ENCODE results near the gene TRRAP.

TRRAP gene

DNA sequence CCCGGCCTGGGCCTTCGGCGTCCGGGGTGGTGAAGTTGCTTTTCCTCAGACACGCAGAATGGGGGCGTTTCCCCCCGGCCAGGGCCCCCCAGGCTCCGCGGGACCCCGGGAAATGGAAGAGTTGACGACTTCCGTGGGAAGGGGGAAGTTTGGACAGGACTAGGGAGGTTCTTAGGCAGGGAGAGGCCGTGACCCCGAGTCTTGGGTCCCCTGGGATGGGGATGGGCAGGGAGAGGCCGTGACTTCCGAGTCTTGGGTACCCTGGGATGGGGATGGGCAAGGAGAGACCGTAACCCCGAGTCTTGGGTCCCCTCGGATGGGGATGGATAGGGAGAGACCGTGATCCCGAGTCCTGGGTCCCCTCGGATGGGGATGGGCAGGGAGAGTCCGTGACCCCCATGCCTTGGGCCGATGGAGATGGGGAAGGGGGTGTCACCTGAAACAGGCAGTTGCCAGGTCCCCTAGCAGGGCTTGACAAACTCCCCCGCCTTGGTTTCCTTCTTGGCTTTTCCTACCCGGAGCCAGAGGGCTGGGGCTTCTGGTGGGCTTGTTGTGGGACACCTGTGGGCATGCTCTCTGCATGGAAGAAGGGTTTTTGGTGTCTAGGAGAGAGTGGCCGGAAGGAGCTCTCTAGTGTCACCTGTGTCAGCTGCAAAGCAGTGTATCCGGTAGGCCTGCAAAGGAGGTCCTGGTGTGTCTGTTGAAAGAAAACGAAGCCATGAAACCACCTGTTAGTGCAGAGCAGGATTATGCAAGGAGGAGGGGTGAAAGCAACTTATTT lies 1.1 kb downstream of the TRRAP start:
- Histone ChIP-seq H2BK5ac (ENCODE audit: low read length) (peak overlapping the region; percentile 93), H3K23ac (ENCODE audit: low read depth, low read length, poor library complexity) (peak overlapping the region; percentile 65), H4K91ac (ENCODE audit: low read depth, low read length, poor library complexity) (no peak overlapping the region), H4K8ac (ENCODE audit: low read depth, low read length) (no peak overlapping the region), H3K4me2 (ENCODE audit: insufficient read depth, low read length, poor library complexity, severe bottlenecking) (peak overlapping the region; percentile 77), H2BK12ac (ENCODE audit: low read length) (no peak overlapping the region), H2AK5ac (ENCODE audit: low read depth, low read length) (peak overlapping the region; percentile 96), H3K4me3 (ENCODE audit: low read length in 2 of 2) (peak overlapping the region; percentile 94), H3K4me1 (ENCODE audit: control insufficient read depth in 2 of 2, insufficient read depth in 1 of 2, low read depth in 1 of 2, low read length in 2 of 2) (peaks cover 6 to 12% of the 10 kb centered on the region in 2 donors), H3K18ac (ENCODE audit: low read length) (peak overlapping the region; percentile 90), H3K79me1 (ENCODE audit: low read depth, low read length) (peaks cover 15% of the 10 kb centered on the region), H3K14ac (ENCODE audit: low read length) (peak overlapping the region; percentile 82), H3K27me3 (ENCODE audit: control insufficient read depth in 3 of 3, insufficient read depth in 3 of 3, low read depth in 1 of 3, low read length in 3 of 3) (peaks cover 0 to 19% (median 0%) of the 10 kb centered on the region in 3 experiments), H3K9me3 (replicated peaks in 1 of 2; ENCODE audit: control insufficient read depth in 2 of 2, insufficient read depth in 1 of 2, low read depth in 1 of 2, low read length in 2 of 2) (no peaks in the 10 kb centered on the region), H3K4ac (ENCODE audit: low read length) (no peak overlapping the region), H2BK120ac (ENCODE audit: low read depth, low read length) (no peak overlapping the region), H3K9ac (ENCODE audit: low read depth, low read length, poor library complexity) (peak overlapping the region; percentile 94), H2AFZ (ENCODE audit: low read length) (peak overlapping the region; percentile 99), H3K36me3 (replicated peaks in 1 of 2; ENCODE audit: control insufficient read depth in 2 of 2, insufficient read depth in 2 of 2, low read length in 2 of 2) (peaks cover 16 to 39% of the 10 kb centered on the region in 2 donors), H3K27ac (replicated peaks; ENCODE audit: low read length) (peak overlapping the region; percentile 37), H2BK15ac (ENCODE audit: low read length) (no peak overlapping the region)
- DNase-seq (ENCODE audit: low spot score), result no peak
- WGBS, 2 donors (ENCODE audit: extremely low coverage in 2 of 2, insufficient read length in 2 of 2, insufficient replicate concordance in 1 of 2), result no CpG with 5 or more reads among the region's 29 CpGs

DNA sequence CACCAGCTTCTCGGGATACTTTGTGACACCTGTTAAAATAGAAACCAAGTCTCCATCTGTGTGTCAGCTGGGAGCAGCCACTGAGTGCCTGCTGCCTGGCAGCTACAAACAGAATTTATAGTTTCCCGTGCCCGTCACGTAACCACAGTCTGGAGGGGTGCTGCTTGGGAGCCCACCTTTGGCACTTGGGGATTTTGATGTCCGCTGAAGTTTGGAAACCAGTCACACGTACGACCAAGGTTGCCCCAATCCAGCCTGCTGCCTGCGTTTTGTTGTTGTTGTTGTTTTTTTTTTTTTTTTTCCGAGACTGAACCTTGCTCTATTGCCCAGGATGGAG lies 1.6 kb downstream of the TRRAP start:
- Histone ChIP-seq H3K27me3 (ENCODE audit: control insufficient read depth in 3 of 3, insufficient read depth in 3 of 3, low read depth in 1 of 3, low read length in 3 of 3) (peaks cover 0 to 19% (median 0%) of the 10 kb centered on the region in 3 experiments), H2BK12ac (ENCODE audit: low read length) (no peak overlapping the region), H3K23ac (ENCODE audit: low read depth, low read length, poor library complexity) (no peak overlapping the region), H4K8ac (ENCODE audit: low read depth, low read length) (no peak overlapping the region), H3K4me3 (ENCODE audit: low read length in 2 of 2) (peak overlapping the region in 1 of 2 donors; percentile 94), H2BK15ac (ENCODE audit: low read length) (no peak overlapping the region), H3K4ac (ENCODE audit: low read length) (no peak overlapping the region), H3K4me2 (ENCODE audit: insufficient read depth, low read length, poor library complexity, severe bottlenecking) (no peak overlapping the region), H3K9me3 (replicated peaks in 1 of 2; ENCODE audit: control insufficient read depth in 2 of 2, insufficient read depth in 1 of 2, low read depth in 1 of 2, low read length in 2 of 2) (no peaks in the 10 kb centered on the region), H3K14ac (ENCODE audit: low read length) (no peak overlapping the region), H3K79me1 (ENCODE audit: low read depth, low read length) (peaks cover 15% of the 10 kb centered on the region), H3K4me1 (ENCODE audit: control insufficient read depth in 2 of 2, insufficient read depth in 1 of 2, low read depth in 1 of 2, low read length in 2 of 2) (peaks cover 6 to 12% of the 10 kb centered on the region in 2 donors), H3K27ac (replicated peaks; ENCODE audit: low read length) (no peak overlapping the region), H3K18ac (ENCODE audit: low read length) (no peak overlapping the region), H3K9ac (ENCODE audit: low read depth, low read length, poor library complexity) (peak overlapping the region; percentile 25), H4K91ac (ENCODE audit: low read depth, low read length, poor library complexity) (no peak overlapping the region), H3K36me3 (replicated peaks in 1 of 2; ENCODE audit: control insufficient read depth in 2 of 2, insufficient read depth in 2 of 2, low read length in 2 of 2) (peaks cover 19 to 45% of the 10 kb centered on the region in 2 donors), H2AFZ (ENCODE audit: low read length) (no peak overlapping the region), H2BK5ac (ENCODE audit: low read length) (no peak overlapping the region), H2AK5ac (ENCODE audit: low read depth, low read length) (no peak overlapping the region), H2BK120ac (ENCODE audit: low read depth, low read length) (no peak overlapping the region)
- WGBS, 2 donors (ENCODE audit: extremely low coverage in 2 of 2, insufficient read length in 2 of 2, insufficient replicate concordance in 1 of 2), result no CpG with 5 or more reads among the region's 9 CpGs
- no peak for DNase-seq (ENCODE audit: low spot score)

DNA sequence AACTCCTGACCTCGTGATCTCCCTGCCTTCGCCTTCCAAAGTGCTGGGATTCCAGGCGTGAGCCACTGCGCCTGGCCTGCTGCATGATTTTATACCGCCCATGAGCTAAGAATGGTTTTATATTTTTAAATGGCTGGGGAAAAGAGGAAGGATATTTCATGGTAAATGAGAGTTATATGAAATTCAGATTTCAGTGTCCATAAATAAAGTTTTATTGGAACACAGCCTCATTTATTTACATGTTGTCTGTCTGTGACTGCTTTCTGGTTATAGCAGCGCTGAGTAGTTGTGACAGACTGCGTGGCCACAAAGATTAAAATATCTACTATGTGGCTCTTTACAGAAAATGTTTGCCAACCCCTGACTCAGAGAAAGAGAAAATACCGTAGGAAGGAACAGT lies 2.2 kb downstream of the TRRAP start:
- peaks cover 6 to 12% of the 10 kb centered on the region in 2 donors for H3K4me1 ChIP-seq (ENCODE audit: control insufficient read depth in 2 of 2, insufficient read depth in 1 of 2, low read depth in 1 of 2, low read length in 2 of 2)
- no peak overlapping the region for H4K91ac ChIP-seq (ENCODE audit: low read depth, low read length, poor library complexity)
- H3K27me3 ChIP-seq (ENCODE audit: control insufficient read depth in 3 of 3, insufficient read depth in 3 of 3, low read depth in 1 of 3, low read length in 3 of 3), result peaks cover 0 to 15% (median 0%) of the 10 kb centered on the region in 3 experiments
- DNase-seq (ENCODE audit: low spot score), result no peak
- H3K9me3 ChIP-seq (replicated peaks in 1 of 2; ENCODE audit: control insufficient read depth in 2 of 2, insufficient read depth in 1 of 2, low read depth in 1 of 2, low read length in 2 of 2), result no peaks in the 10 kb centered on the region
- no peak overlapping the region for H3K4me3 ChIP-seq (ENCODE audit: low read length in 2 of 2)
- H3K14ac ChIP-seq (ENCODE audit: low read length), result no peak overlapping the region
- no peak overlapping the region for H3K27ac ChIP-seq (replicated peaks; ENCODE audit: low read length)
- no peak overlapping the region for H3K4me2 ChIP-seq (ENCODE audit: insufficient read depth, low read length, poor library complexity, severe bottlenecking)
- H2BK5ac ChIP-seq (ENCODE audit: low read length), result no peak overlapping the region
- peaks cover 19 to 50% of the 10 kb centered on the region in 2 donors for H3K36me3 ChIP-seq (replicated peaks in 1 of 2; ENCODE audit: control insufficient read depth in 2 of 2, insufficient read depth in 2 of 2, low read length in 2 of 2)
- H2AFZ ChIP-seq (ENCODE audit: low read length), result no peak overlapping the region
- no peak overlapping the region for H2AK5ac ChIP-seq (ENCODE audit: low read depth, low read length)
- no peak overlapping the region for H3K4ac ChIP-seq (ENCODE audit: low read length)
- no peak overlapping the region for H2BK12ac ChIP-seq (ENCODE audit: low read length)
- H2BK120ac ChIP-seq (ENCODE audit: low read depth, low read length), result no peak overlapping the region
- no peak overlapping the region for H3K23ac ChIP-seq (ENCODE audit: low read depth, low read length, poor library complexity)
- no CpG with 5 or more reads among the region's 8 CpGs for WGBS, 2 donors (ENCODE audit: extremely low coverage in 2 of 2, insufficient read length in 2 of 2, insufficient replicate concordance in 1 of 2)
- no peak overlapping the region for H4K8ac ChIP-seq (ENCODE audit: low read depth, low read length)
- H2BK15ac ChIP-seq (ENCODE audit: low read length), result no peak overlapping the region
- H3K79me1 ChIP-seq (ENCODE audit: low read depth, low read length), result peaks cover 15% of the 10 kb centered on the region
- no peak overlapping the region for H3K18ac ChIP-seq (ENCODE audit: low read length)
- H3K9ac ChIP-seq (ENCODE audit: low read depth, low read length, poor library complexity), result no peak overlapping the region

DNA sequence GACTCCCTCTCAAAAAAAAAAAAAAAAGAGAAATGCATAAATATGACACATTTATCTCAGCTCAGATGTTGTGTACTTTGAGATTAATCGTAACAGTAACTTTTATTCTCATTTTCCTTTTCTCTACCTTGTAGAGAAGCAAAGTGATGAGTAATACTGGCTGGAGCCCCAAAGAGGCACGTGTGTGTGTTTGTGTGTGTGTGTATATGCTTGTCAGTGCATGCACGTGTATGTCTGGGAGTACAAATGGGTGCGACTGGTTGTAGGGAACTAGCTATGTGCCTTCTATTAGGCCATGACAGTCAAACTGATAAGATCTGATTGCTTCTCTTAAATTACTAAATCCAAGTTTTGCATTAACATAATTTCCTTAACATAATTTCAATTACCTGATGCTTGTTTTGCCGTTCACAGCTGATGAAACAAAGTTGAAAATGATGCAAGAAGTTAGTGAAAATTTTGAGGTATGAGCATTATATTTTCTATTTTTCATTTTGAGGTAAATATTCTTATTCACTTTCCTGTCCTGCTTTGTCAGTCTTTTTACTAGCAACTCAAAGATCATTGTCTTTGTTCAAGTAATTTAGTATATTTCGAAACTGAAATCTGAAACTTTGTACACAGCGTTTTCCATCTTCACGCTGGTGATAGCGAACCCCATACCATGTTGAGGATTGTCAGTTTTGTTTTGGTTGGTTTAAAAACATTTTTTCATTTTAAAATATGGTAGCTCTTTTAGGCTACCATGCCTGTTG lies 3.4 kb downstream of the TRRAP start:
- Histone ChIP-seq H3K4me1 (ENCODE audit: control insufficient read depth in 2 of 2, insufficient read depth in 1 of 2, low read depth in 1 of 2, low read length in 2 of 2) (peaks cover 6 to 12% of the 10 kb centered on the region in 2 donors), H4K8ac (ENCODE audit: low read depth, low read length) (no peak overlapping the region), H3K4ac (ENCODE audit: low read length) (no peak overlapping the region), H3K79me1 (ENCODE audit: low read depth, low read length) (peaks cover 15% of the 10 kb centered on the region), H3K14ac (ENCODE audit: low read length) (no peak overlapping the region), H2BK12ac (ENCODE audit: low read length) (no peak overlapping the region), H3K18ac (ENCODE audit: low read length) (no peak overlapping the region), H2AK5ac (ENCODE audit: low read depth, low read length) (no peak overlapping the region), H2BK5ac (ENCODE audit: low read length) (no peak overlapping the region), H3K36me3 (replicated peaks in 1 of 2; ENCODE audit: control insufficient read depth in 2 of 2, insufficient read depth in 2 of 2, low read length in 2 of 2) (peaks cover 21 to 61% of the 10 kb centered on the region in 2 donors), H2AFZ (ENCODE audit: low read length) (no peak overlapping the region), H3K27ac (replicated peaks; ENCODE audit: low read length) (no peak overlapping the region), H3K9me3 (replicated peaks in 1 of 2; ENCODE audit: control insufficient read depth in 2 of 2, insufficient read depth in 1 of 2, low read depth in 1 of 2, low read length in 2 of 2) (no peaks in the 10 kb centered on the region), H3K23ac (ENCODE audit: low read depth, low read length, poor library complexity) (no peak overlapping the region), H2BK15ac (ENCODE audit: low read length) (no peak overlapping the region), H2BK120ac (ENCODE audit: low read depth, low read length) (no peak overlapping the region), H3K4me2 (ENCODE audit: insufficient read depth, low read length, poor library complexity, severe bottlenecking) (no peak overlapping the region), H3K27me3 (ENCODE audit: control insufficient read depth in 3 of 3, insufficient read depth in 3 of 3, low read depth in 1 of 3, low read length in 3 of 3) (peaks cover 0 to 11% (median 0%) of the 10 kb centered on the region in 3 experiments), H4K91ac (ENCODE audit: low read depth, low read length, poor library complexity) (no peak overlapping the region), H3K9ac (ENCODE audit: low read depth, low read length, poor library complexity) (no peak overlapping the region), H3K4me3 (ENCODE audit: low read length in 2 of 2) (no peak overlapping the region)
- no peak for DNase-seq (ENCODE audit: low spot score)
- WGBS, 2 donors (ENCODE audit: extremely low coverage in 2 of 2, insufficient read length in 2 of 2, insufficient replicate concordance in 1 of 2), result no CpG with 5 or more reads among the region's 9 CpGs
